Activated CD4-positive, alpha-beta T cell treated with anti-CD3 and anti-CD28 coated beads for 24 hours (primary cell): Measurements from ENCODE around the gene SPN.
"Not testable (repeated sequence)": the region's sequence is repeated elsewhere in the genome, so short reads cannot be mapped to it uniquely, and the experiment has no call there.

Source experiments
- DNase-seq, 2 donors: peaks; one replicate each; pipeline ENCODE4 v3.0.0-alpha.2; 2020; ENCODE audit warnings: low read depth in 2 of 2

The SPN gene

GRCh38 chr16:29646947-29647346 lies 16.1 kb upstream of the SPN start:
- no peak for DNase-seq

DNA sequence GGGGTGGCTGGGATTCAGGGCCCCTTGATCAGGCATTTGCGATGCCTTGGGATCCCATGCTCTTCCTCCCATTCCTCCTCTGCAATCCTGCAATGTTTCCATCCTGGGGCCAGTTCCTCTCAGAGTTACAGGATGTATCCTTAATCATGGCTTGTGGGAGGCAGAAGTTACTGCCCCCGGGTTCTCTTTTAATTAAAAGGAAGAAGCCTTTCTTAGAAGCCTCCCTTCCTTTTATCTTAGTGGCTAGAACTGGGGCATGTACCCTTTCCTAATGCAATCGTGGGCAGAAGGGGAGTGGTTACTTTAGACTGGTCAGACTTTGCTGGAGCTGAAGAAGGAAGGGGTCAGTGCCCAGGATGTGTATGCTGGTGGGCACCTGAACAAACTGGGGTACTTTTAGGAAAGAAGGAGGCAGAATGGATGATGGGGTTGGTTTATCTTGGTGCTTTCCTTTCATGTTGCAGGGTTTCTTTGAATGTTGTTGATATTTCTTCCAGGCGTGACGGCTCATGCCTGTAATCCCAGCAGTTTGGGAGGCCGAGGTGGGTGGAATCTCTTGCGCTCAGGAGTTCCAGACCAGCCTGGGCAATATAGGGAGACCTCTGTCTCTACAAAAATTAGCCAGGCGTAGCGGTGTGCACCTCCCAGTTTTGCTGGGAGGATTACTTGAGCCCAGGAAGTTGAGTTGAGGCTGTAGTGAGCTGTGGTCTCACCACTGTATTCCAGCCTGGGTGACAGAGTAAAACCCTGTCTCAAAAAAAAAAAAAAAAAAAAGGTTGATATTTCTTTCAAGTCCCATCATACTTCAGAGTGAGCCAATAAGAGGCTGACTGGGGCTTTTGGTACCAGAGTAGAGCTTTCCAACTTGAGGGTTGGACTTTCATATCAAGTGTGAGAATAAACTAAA lies 13.2 kb upstream of the SPN start:
- no peak for DNase-seq

- no peak for DNase-seq
Observed at GRCh38 chr16:29650771-29651170, 12.3 kb upstream of the SPN start.

- DNase-seq = no peak
Observed at GRCh38 chr16:29651774-29652349, 11.2 kb upstream of the SPN start.

- DNase-seq = no peak
Observed at GRCh38 chr16:29653471-29653870, 9.6 kb upstream of the SPN start.

DNA sequence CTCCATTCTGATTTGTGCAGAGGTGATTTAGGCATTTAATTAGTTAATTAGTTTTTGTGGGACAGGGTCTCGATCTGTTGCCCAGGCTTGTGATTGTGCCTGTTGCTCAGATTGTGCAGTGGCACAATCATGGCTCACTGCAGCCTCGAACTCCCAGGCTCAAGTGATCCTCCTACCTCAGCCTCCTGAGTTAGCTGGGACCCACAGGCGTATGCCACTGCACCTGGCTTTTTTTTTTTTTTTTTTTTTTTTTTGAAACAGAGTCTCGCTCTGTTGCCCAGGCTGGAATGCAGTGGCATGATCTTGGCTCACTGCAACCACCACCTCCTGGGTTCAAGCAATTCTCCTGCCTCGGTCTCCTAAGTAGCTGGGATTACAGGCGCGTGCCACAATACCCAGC lies 9.2 kb upstream of the SPN start:
- not testable (repeated sequence) for DNase-seq

DNA sequence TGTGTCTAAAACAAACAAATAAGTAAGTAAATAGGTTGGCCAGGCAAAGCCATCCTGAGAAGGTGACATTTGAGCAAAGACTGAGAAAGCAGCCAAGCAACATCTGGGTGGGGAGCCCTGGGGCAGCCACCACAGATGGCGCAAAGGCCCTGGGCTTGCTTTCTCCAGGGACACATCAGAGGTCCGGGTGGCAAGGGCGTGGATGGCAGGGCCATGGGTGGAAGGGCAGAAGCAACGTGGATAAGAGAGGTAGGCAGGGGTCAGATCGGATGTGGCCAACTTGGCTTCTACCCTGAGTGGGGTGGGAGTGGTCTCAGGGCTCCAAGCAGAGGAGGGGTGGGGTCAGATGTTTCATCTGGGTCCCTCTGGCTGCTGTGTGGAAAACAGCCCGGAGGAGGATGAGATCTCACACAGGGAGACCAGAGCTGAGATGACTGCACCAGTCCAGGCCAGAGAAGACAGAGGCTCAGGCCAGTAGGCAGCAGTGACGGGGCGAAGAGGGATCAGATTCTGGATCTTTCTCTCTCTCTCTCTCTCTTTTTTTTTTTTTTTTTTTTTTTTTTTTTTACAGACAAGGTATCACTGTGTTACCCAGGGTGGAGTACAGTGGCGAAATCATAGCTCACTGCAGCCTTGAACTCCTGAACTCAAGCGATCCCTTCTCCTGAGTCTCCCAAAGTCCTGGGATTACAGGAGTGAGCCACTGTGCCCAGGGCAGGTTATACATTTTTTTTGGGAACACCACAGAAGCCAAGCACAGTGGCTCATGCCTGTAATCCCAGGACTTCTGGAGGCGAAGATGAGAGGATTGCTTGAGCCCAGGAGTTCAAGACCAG lies 6.1 kb upstream of the SPN start:
- no peak for DNase-seq

DNA sequence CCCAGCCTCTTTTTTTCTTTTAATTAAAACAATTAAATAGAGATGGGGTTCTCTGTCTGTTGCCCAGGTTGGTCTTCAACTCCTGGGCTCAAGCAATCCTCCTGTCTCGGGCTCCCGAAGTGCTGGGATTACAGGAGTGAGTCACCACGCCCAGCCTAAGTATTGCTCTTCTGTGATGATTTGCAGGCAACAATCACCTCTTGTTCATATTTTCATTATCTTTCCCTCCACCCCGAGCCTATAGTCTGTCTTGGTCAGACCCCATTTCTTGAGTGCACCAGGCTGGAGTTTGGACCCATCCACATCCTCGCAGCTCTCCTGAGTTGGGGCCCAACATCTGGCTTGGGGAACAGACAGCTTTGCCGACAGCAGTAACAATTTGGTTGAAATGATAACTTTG lies 4.3 kb upstream of the SPN start:
- DNase-seq = no peak

- no peak for DNase-seq
Observed at GRCh38 chr16:29662000-29662728, 883 bp upstream of the SPN start.

- DNase-seq = no peak
Observed at GRCh38 chr16:29662729-29663015, 375 bp upstream of the SPN start.

GRCh38 chr16:29663807-29664090 lies 702 bp downstream of the SPN start:
- no peak for DNase-seq

GRCh38 chr16:29664091-29664921 lies 1.3 kb downstream of the SPN start:
- peak in 1 of 2 donors; percentile 32 for DNase-seq

- no peak for DNase-seq
Observed at GRCh38 chr16:29665294-29666077, 2.4 kb downstream of the SPN start.

DNA sequence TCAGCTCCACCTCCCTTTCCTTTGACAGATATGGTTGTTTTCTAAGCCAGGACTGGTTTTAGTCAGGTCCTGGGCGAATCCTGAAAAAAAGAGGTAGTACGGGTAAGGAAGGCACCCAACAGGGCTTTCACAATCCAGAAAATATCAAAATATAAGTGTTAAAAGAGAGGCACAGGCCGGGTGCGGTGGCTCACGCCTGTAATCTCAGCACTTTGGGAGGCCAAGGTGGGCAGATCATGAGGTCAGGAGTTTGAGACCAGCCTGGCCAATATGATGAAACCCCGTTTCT lies 4.2 kb downstream of the SPN start:
- not testable (repeated sequence) for DNase-seq

DNA sequence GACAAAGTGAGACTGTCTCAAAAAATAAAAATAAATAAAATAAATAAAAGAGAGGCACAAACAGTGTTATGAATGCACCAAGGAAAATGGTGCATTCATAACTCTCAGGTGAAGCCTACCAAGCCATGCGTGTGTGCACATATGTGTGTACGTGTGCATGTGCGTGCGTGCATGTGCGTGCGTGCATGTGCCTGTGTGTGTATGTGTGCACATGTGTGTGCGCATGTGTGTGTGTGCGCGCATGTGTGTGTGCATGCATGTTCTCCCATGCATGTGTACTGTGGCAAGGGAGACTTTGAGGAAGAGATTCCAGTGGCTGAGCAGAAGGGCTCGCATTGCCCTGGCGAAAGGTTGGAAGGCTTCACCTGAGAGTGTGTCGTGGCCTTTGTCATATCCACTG lies 4.7 kb downstream of the SPN start:
- DNase-seq = no peak

DNA sequence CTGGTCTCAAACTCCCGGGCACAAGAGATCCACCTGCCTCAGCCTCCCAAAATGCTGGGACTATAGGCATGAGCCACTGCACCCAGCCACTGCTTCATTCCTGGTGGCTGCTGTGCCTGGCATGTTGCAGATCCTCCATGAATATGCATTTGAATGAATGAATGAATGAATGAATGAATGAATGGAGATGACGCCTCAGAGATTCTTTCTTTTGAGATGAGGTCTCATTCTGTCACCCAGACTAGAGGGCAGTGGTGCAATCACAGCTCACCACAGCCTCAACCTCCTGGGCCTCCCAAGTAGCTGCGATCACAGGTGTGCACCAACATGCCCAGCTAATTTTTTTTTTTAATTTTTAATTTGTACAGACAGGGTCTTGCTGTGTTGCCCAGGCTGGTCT lies 5.2 kb downstream of the SPN start:
- DNase-seq = no peak

DNA sequence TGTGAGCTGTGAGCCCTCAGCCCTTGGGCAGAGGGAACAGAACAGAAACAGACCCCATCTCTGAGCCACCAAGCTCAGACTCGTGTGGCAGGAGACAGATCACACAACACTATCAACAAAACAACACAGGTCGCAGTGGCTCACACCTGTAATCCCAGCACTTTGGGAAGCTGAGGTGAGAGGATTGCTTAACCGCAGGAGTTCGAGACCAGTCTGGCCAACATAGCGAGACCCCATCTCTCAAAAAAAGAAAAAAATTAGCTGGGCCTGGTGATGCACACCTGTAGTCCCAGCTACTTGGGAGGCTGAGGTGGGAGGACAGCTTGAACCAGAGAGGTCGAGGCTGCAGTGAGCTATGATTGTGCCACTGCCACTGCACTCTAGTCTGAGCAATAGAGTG lies 10.5 kb downstream of the SPN start:
- no peak for DNase-seq

DNA sequence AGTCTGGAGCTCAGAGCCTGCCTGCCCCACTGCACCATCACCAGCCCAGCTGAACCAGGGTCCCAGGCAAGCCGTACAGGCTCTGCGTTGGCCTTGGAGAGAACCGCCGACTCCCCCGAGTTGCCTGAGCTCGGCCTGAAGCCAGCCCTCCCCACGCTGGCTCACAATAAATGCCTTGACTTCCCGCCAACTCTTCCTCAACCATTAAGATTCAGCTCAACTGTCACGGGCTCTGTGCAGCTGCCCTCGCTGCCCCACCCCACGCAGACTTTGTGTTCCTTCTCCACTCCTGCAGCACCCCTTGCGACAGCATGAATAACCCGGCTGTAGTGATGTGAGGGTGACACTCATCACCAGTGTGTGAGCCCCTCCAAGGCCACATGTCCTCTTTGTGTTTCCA lies 11.1 kb downstream of the SPN start:
- no peak for DNase-seq

- no peak for DNase-seq
Observed at GRCh38 chr16:29675811-29676643, 13.0 kb downstream of the SPN start.
